HepG2 (cell line): Measurements from ENCODE around the gene SLC22A23. TPM values are rescaled to one million over a fixed set of nuclear protein-coding genes. Genes with fewer than 3 reads are reported as not detected.

ENCODE experiments used
- ARHGAP35 ChIP-seq: sonication (generic); formaldehyde crosslinking; IDR thresholded peaks from 2 replicates; pipeline ENCODE4 v1.9.0; 2022; ENCODE audit warnings: mild to moderate bottlenecking, inconsistent platforms, moderate library complexity, missing genetic modification reagents, borderline replicate concordance
- CREB1 ChIP-seq, 2 experiments: fragments of 450-650 bp in 1 of 2; IDR thresholded peaks; 2 replicates each; pipeline ENCODE4 v1.6.1; 2016 to 2017; ENCODE audit warnings: control low read depth in 1 of 2, mild to moderate bottlenecking in 1 of 2, missing compliant biosample characterization in 1 of 2, missing genetic modification characterization in 1 of 2
- FOSL1 ChIP-seq: sonication (generic); formaldehyde crosslinking; IDR thresholded peaks from 2 replicates; pipeline ENCODE4 v1.9.0; 2021; ENCODE audit warnings: missing genetic modification reagents, borderline replicate concordance
- HNF4A ChIP-seq: sonication (generic); formaldehyde crosslinking; IDR thresholded peaks from 2 replicates; pipeline ENCODE4 v1.4.0; 2020; ENCODE audit warnings: missing genetic modification reagents
- HNF4G ChIP-seq, 2 experiments: sonication (generic) in 1 of 2; formaldehyde crosslinking in 1 of 2; IDR thresholded peaks; 2 replicates each; pipeline versions ENCODE4 v1.4.0 to v1.6.1; 2011 to 2020; ENCODE audit warnings: borderline replicate concordance in 2 of 2, low read depth in 2 of 2, mild to moderate bottlenecking in 2 of 2, low read length in 1 of 2, missing genetic modification reagents in 1 of 2, moderate library complexity in 1 of 2
- IRF9 ChIP-seq: sonication (generic); formaldehyde crosslinking; IDR thresholded peaks from 2 replicates; pipeline ENCODE4 v1.8.0; 2022; ENCODE audit warnings: missing genetic modification reagents, mild to moderate bottlenecking, borderline replicate concordance
- NPAS2 ChIP-seq: sonication (generic); formaldehyde crosslinking; IDR thresholded peaks from 2 replicates; pipeline ENCODE4 v1.8.0; 2022; ENCODE audit warnings: mild to moderate bottlenecking, missing genetic modification reagents, borderline replicate concordance
- PHF20 ChIP-seq: sonication (generic); formaldehyde crosslinking; IDR thresholded peaks from 2 replicates; pipeline ENCODE4 v1.5.0; 2020; ENCODE audit warnings: mild to moderate bottlenecking, missing genetic modification reagents
- RBAK ChIP-seq: sonication (generic); formaldehyde crosslinking; IDR thresholded peaks from 2 replicates; pipeline ENCODE4 v1.5.1; 2020; ENCODE audit warnings: mild to moderate bottlenecking, missing genetic modification reagents
- SMYD3 ChIP-seq: sonication (generic); formaldehyde crosslinking; IDR thresholded peaks from 2 replicates; pipeline ENCODE4 v1.8.1; 2023; ENCODE audit warnings: mild to moderate bottlenecking, missing genetic modification reagents
- ZBTB42 ChIP-seq: sonication (generic); formaldehyde crosslinking; IDR thresholded peaks from 2 replicates; pipeline ENCODE4 v1.5.0; 2020; ENCODE audit warnings: mild to moderate bottlenecking, missing genetic modification reagents
- ZNF235 ChIP-seq: sonication (generic); formaldehyde crosslinking; IDR thresholded peaks from 2 replicates; pipeline ENCODE4 v1.8.1; 2023; ENCODE audit warnings: mild to moderate bottlenecking, missing genetic modification reagents, borderline replicate concordance
- ZNF318 ChIP-seq: sonication (generic); formaldehyde crosslinking; IDR thresholded peaks from 2 replicates; pipeline ENCODE4 v1.4.0; 2020; ENCODE audit warnings: mild to moderate bottlenecking, missing genetic modification reagents
- ZNF570 ChIP-seq: sonication (generic); formaldehyde crosslinking; IDR thresholded peaks from 2 replicates; pipeline ENCODE4 v1.4.0; 2020; ENCODE audit warnings: mild to moderate bottlenecking, missing genetic modification reagents, borderline replicate concordance
- ZNF879 ChIP-seq: sonication (generic); formaldehyde crosslinking; IDR thresholded peaks from 2 replicates; pipeline ENCODE4 v1.8.1; 2023; ENCODE audit warnings: missing genetic modification reagents
- polyA plus RNA-seq, 8 experiments: library from polyadenylated mRNA; depleted of rRNA in 3 of 8; stranded (reverse) in 7 of 8; unstranded in 1 of 8; fragments of >200 nt; fragmentation: Illumina TruSeq in 4 of 8; extraction: Trizol in 4 of 8; gene quantifications; 2 replicates each; pipeline versions ENCODE4 v1.2.1 to v1.2.3, GENCODE V29; 2011 to 2016; ENCODE audit warnings: low read depth in 4 of 8, missing spikeins in 1 of 8, mixed read lengths in 1 of 8; ENCODE audit not compliant: insufficient read depth in 1 of 8
- total RNA-seq, 5 experiments: library from RNA; depleted of rRNA; stranded (reverse); fragments of >200 nt; fragmentation: Illumina TruSeq; extraction: Trizol; gene quantifications; 2 replicates each; pipeline ENCODE4 v1.2.3, GENCODE V29; 2016; ENCODE audit warnings: low read depth in 1 of 5
- TF ChIP-seq, protein P1 (sequence below): sonication (generic); formaldehyde crosslinking; IDR thresholded peaks from 2 replicates; pipeline ENCODE4 v1.5.0; 2020; ENCODE audit warnings: mild to moderate bottlenecking, missing genetic modification reagents, moderate library complexity

SLC22A23 gene
- total and polyA plus RNA-seq, 2 of the 13 experiments (the other 11 are each of a cell fraction or from before 2014, with no cell fraction given): 11.8 to 17.5 TPM

DNA sequence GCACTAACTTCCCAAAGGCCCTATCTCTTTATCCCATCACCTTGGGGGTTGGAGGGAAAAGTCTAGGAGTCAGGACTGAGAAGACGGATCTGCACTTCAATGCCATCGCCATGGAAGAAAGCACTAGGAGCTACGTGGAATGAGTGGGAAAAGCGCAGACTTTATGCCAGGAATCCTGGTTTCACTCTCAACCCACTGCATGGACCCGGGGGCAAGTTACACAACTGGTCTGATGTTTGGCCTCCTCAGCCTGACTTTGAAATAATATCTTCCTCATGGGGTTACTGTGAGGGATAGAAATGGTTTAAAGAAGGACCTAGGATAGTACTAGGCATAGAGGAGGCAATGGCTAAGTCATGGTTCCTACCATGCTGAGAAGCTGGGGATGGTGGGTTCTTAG, 211.6 kb downstream of the SLC22A23 start (continued):
- TF ChIP-seq IRF9 (no peak), NPAS2 (CRISPR knock-in tag) (no peak), ZNF318 (CRISPR knock-in tag) (no peak), FOSL1 (CRISPR knock-in tag) (no peak), PHF20 (CRISPR knock-in tag) (no peak), HNF4A (CRISPR knock-in tag) (peak; percentile 83), SMYD3 (no peak), ZNF570 (no peak), HNF4G (IDR thresholded peaks at IDR 0.05; ENCODE audit: borderline replicate concordance, low read depth, low read length) (0 out of 2 replicates have a peak, but pooled peaks have one; percentile 7), HNF4G (CRISPR knock-in tag; IDR thresholded peaks at IDR 0.05; ENCODE audit: borderline replicate concordance, low read depth) (no peak), CREB1 (IDR thresholded peaks at IDR 0.05) (no peak), CREB1 (CRISPR knock-in tag; IDR thresholded peaks at IDR 0.05) (no peak), ZBTB42 (CRISPR knock-in tag) (no peak), ZNF235 (CRISPR knock-in tag) (no peak), ZNF879 (no peak), ARHGAP35 (no peak), RBAK (CRISPR knock-in tag) (no peak)
- TF ChIP-seq, protein P1, sequence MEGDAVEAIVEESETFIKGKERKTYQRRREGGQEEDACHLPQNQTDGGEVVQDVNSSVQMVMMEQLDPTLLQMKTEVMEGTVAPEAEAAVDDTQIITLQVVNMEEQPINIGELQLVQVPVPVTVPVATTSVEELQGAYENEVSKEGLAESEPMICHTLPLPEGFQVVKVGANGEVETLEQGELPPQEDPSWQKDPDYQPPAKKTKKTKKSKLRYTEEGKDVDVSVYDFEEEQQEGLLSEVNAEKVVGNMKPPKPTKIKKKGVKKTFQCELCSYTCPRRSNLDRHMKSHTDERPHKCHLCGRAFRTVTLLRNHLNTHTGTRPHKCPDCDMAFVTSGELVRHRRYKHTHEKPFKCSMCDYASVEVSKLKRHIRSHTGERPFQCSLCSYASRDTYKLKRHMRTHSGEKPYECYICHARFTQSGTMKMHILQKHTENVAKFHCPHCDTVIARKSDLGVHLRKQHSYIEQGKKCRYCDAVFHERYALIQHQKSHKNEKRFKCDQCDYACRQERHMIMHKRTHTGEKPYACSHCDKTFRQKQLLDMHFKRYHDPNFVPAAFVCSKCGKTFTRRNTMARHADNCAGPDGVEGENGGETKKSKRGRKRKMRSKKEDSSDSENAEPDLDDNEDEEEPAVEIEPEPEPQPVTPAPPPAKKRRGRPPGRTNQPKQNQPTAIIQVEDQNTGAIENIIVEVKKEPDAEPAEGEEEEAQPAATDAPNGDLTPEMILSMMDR (CRISPR knock-in tag): no peak
